Measurements from ENCODE around the gene COQ8B.

COQ8B gene

DNA sequence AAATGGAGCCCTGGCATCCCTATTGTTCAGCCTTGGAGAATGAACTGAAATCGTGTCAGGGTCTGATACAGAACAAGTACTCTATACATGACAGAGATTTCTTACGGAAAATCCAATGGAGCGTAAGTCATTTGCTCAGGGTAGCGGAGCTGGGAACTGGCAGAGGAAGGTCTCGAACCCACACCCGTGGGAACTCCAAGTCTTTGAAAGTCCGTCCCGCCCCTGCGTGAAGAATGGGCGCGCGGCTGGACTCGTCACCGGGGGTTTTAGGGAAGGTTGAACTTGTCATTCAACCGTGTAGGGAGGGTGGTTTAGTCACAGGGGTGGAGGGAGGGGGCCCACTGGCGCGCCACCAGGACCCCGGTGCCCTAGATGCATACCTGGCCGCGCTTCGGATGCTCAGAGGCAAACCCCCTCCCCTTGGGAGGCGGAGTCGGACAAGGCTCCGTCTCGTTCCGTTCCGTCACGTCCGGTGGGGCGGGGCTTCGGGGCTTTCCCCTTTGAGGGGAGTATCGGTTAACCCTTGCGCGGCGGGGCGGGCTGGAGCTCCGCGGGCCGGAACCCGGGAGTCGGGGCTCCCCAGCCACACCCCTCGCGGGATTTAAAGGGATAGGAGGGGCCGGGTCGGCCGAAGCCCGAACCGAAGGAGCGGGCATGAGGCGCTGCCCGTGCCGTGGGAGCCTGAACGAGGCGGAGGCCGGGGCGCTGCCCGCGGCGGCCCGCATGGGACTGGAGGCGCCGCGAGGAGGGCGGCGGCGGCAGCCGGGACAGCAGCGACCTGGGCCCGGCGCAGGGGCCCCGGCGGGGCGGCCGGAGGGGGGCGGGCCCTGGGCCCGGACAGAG, at the start of gene COQ8B, which contains the start of gene ITPKC:
Gene COQ8B, minus strand, starts transcription at position 405 of the 843 bp plus-strand sequence. CDS start 2,254 bp downstream, outside the sequence.
Gene ITPKC, plus strand, starts transcription at position 631 of the 843 bp plus-strand sequence. Its CDS starts 24 bp downstream, at position 655.
- TF ChIP-seq GATA2 (IDR thresholded peaks at IDR 0.05; ENCODE audit: low read depth, low read length) = no peak
- no peak for TF ChIP-seq GATA3 (IDR thresholded peaks at IDR 0.05; ENCODE audit: low read depth, low read length)

DNA sequence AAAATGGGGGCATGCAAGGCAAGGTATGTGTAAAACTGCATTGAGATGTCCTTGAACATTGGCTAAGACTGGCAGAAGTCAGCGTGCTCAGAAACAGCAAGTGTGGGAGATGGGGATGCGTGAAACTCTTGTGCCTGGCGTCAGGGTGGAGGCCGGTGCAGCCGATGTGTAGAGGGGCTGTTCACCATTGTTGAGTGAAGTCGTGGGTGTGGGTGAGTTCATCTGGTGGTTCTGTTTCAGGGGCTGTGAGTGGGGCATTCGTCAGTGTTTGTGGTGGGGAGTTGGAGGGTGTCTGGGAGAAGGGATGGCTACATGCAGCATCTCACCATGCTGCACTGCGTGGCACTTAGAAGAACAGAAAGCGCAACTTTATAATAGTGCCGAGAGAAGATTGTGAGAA, 47.3 kb upstream of the COQ8B start:
- TF ChIP-seq GATA2 (IDR thresholded peaks at IDR 0.05; ENCODE audit: low read depth, low read length) (no peak), GATA3 (IDR thresholded peaks at IDR 0.05; ENCODE audit: low read depth, low read length) (no peak)

DNA sequence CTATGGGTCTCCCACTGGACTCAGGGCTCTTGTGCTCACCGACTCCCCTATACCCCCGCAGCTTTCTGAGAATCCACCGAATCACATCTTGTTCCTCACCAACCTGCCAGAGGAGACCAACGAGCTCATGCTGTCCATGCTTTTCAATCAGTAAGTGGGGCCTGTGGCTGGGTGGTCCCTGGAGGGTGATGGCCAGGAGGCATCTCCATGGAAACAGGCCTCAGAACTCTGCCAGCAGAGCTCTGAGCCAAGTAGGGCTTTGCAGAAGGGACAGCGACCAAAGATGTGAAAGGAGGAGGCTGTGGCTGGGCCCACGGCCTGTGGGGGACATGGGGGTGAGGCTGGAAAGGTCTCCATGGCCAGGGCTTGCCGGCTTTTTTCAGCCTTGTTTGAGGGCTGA, 46.8 kb upstream of the COQ8B start:
- TF ChIP-seq GATA3 (IDR thresholded peaks at IDR 0.05; ENCODE audit: low read depth, low read length) (no peak), GATA2 (IDR thresholded peaks at IDR 0.05; ENCODE audit: low read depth, low read length) (no peak)

GRCh38 chr19:40762754-40763470, 46.2 kb upstream of the COQ8B start:
- TF ChIP-seq GATA2 (IDR thresholded peaks at IDR 0.05; ENCODE audit: low read depth, low read length) (no peak), GATA3 (IDR thresholded peaks at IDR 0.05; ENCODE audit: low read depth, low read length) (no peak)

DNA sequence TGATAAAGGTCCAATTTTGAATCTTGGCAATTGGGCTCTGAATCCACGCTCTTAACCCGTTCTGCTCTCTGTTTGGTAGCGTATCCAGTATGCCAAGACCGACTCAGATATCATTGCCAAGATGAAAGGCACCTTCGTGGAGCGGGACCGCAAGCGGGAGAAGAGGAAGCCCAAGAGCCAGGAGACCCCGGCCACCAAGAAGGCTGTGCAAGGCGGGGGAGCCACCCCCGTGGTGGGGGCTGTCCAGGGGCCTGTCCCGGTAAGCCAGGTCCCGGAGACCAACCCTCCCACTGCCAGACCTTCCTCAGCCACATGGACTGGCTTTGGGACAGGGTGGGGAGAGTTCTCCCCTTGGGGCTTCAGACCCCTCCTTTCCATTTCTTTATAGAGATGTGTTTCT, 42.7 kb upstream of the COQ8B start:
- no peak for TF ChIP-seq GATA2 (IDR thresholded peaks at IDR 0.05; ENCODE audit: low read depth, low read length)
- TF ChIP-seq GATA3 (IDR thresholded peaks at IDR 0.05; ENCODE audit: low read depth, low read length) = no peak

- TF ChIP-seq GATA3 (IDR thresholded peaks at IDR 0.05; ENCODE audit: low read depth, low read length) (no peak), GATA2 (IDR thresholded peaks at IDR 0.05; ENCODE audit: low read depth, low read length) (no peak)
Observed at GRCh38 chr19:40758491-40758890, 41.8 kb upstream of the COQ8B start.

- TF ChIP-seq GATA3 (IDR thresholded peaks at IDR 0.05; ENCODE audit: low read depth, low read length) (no peak), GATA2 (IDR thresholded peaks at IDR 0.05; ENCODE audit: low read depth, low read length) (no peak)
Observed at GRCh38 chr19:40756502-40757110, 39.9 kb upstream of the COQ8B start.

- TF ChIP-seq GATA3 (IDR thresholded peaks at IDR 0.05; ENCODE audit: low read depth, low read length) (no peak), GATA2 (IDR thresholded peaks at IDR 0.05; ENCODE audit: low read depth, low read length) (no peak)
Observed at GRCh38 chr19:40755791-40756190, 39.1 kb upstream of the COQ8B start.

DNA sequence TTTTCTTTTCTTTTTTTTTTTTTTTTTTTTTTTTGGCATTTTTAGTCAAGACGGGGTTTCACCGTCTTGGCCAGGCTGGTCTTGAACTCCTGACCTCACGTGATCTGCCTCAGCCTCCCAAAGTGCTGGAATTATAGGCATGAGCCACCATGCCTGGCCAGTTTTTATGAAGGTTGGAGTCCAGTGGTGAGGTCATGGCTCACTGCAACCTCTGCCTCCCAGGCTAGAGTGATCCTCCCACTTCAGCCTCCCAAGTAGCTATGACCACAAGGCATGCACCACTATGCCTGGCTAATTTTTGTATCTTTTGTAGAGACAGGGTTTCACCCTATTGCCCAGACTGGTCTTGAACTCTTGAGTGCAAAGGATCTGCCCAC, 38.5 kb upstream of the COQ8B start:
- TF ChIP-seq GATA2 (IDR thresholded peaks at IDR 0.05; ENCODE audit: low read depth, low read length) (no peak), GATA3 (IDR thresholded peaks at IDR 0.05; ENCODE audit: low read depth, low read length) (no peak)

GRCh38 chr19:40754611-40755247, 38.0 kb upstream of the COQ8B start:
- TF ChIP-seq GATA3 (IDR thresholded peaks at IDR 0.05; ENCODE audit: low read depth, low read length) (no peak), GATA2 (IDR thresholded peaks at IDR 0.05; ENCODE audit: low read depth, low read length) (no peak)

GRCh38 chr19:40752257-40752781, 35.6 kb upstream of the COQ8B start:
- TF ChIP-seq GATA2 (IDR thresholded peaks at IDR 0.05; ENCODE audit: low read depth, low read length) (no peak), GATA3 (IDR thresholded peaks at IDR 0.05; ENCODE audit: low read depth, low read length) (no peak)

DNA sequence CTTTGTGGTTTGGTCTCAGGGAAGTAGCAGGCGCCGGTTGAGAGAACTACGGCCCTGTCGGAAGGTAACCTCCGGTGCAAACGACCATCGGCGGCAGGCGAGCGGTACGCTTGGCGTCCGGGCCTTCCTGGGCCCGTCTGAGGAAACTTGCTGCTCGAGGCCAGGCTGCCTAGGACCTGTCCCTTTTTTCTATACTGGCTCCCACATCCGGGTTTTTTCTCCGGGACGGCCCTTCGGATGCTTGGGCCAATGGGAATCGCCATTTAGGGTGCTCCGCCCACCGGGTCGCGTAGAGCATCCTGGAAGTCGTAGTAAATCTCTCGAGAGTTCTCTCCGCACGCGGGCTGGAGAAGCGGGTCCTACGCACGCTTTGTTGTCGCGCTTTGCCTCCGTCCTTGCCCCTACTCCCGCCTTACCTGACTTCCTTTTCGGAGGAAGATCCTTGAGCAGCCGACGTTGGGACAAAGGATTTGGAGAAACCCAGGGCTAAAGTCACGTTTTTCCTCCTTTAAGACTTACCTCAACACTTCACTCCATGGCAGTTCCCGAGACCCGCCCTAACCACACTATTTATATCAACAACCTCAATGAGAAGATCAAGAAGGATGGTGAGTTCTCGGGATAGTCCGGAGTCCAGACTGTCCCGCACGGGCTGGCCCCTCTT, 34.3 kb upstream of the COQ8B start, which contains the start of gene SNRPA:
Gene SNRPA, plus strand, starts transcription at position 330 of the 664 bp plus-strand sequence. Its CDS starts 206 bp downstream, at position 536.
- TF ChIP-seq GATA2 (IDR thresholded peaks at IDR 0.05; ENCODE audit: low read depth, low read length) (no peak; the same call in 1 of the 2 replicates), GATA3 (IDR thresholded peaks at IDR 0.05; ENCODE audit: low read depth, low read length) (no peak)

Measured in SH-SY5Y (cell line).